ENCODE results near the gene BCL11B.

- peak in 3 of 4 experiments; percentile 87 to 97 (median 94) for TF ChIP-seq CTCF (IDR thresholded peaks at IDR 0.05)
- no peak for TF ChIP-seq EP300 (IDR thresholded peaks at IDR 0.05)
These were observed 5.5 kb downstream of the BCL11B start for GRCh38 chr14:99266181-99267178.

Data from gastroesophageal sphincter (tissue), 3 donors.